HG03064 (cell line): ENCODE measurements around the gene MCEE.
"Not testable (repeated sequence)": the region's sequence is repeated elsewhere in the genome, so short reads cannot be mapped to it uniquely, and the experiment has no call there.

Source experiments
- ATAC-seq: cut with Tn5 transposase; IDR thresholded peaks from one replicate; pipeline ENCODE4 v1.9.1; 2021; ENCODE audit warnings: low read depth; ENCODE audit not compliant: unreplicated experiment

MCEE gene

GRCh38 chr2:71130152-71130904, at the start of gene MCEE, which contains the start of gene MPHOSPH10:
MCEE (minus strand) TSS chr2:71130229; CDS start chr2:71130219, 10 bp downstream.
MPHOSPH10 (plus strand) TSS chr2:71130634; CDS start chr2:71130666, 32 bp downstream.
- peak; percentile 89 for ATAC-seq

GRCh38 chr2:71178836-71179235, 48.8 kb upstream of the MCEE start:
- not testable (repeated sequence) for ATAC-seq

- ATAC-seq: no peak
Observed at GRCh38 chr2:71174207-71174606, 44.2 kb upstream of the MCEE start.

- ATAC-seq: no peak
Observed at GRCh38 chr2:71173096-71173495, 43.1 kb upstream of the MCEE start.

- no peak for ATAC-seq
Observed at GRCh38 chr2:71166812-71167211, 36.8 kb upstream of the MCEE start.

- ATAC-seq: no peak
Observed at GRCh38 chr2:71157124-71157793, 27.2 kb upstream of the MCEE start.

GRCh38 chr2:71156573-71156972, 26.5 kb upstream of the MCEE start:
- ATAC-seq: no peak

GRCh38 chr2:71155846-71156245, 25.8 kb upstream of the MCEE start:
- ATAC-seq: no peak

GRCh38 chr2:71154798-71155197, 24.8 kb upstream of the MCEE start:
- no peak for ATAC-seq

- ATAC-seq: no peak
Observed at GRCh38 chr2:71154279-71154678, 24.2 kb upstream of the MCEE start.

- ATAC-seq: no peak
Observed at GRCh38 chr2:71153585-71154224, 23.7 kb upstream of the MCEE start.

GRCh38 chr2:71151620-71152019, 21.6 kb upstream of the MCEE start:
- ATAC-seq: no peak

- ATAC-seq: no peak
Observed at GRCh38 chr2:71150082-71150816, 20.2 kb upstream of the MCEE start.

GRCh38 chr2:71148506-71149063, 18.6 kb upstream of the MCEE start:
- ATAC-seq: no peak

GRCh38 chr2:71143782-71144181, 13.8 kb upstream of the MCEE start:
- no peak for ATAC-seq

GRCh38 chr2:71136174-71136573, 6.1 kb upstream of the MCEE start:
- no peak for ATAC-seq

- ATAC-seq: no peak
Observed at GRCh38 chr2:71133603-71134002, 3.6 kb upstream of the MCEE start.

GRCh38 chr2:71131387-71132166, 1.5 kb upstream of the MCEE start:
- not testable (repeated sequence) for ATAC-seq

- ATAC-seq: no peak
Observed at GRCh38 chr2:71130905-71131244, 846 bp upstream of the MCEE start.

GRCh38 chr2:71129902-71130151, 202 bp downstream of the MCEE start:
- peak; percentile 34 for ATAC-seq
